ENCODE data around the gene RGS17.
"Not testable (repeated sequence)": the region's sequence is repeated elsewhere in the genome, so short reads cannot be mapped to it uniquely, and the experiment has no call there.

Gene RGS17

DNA sequence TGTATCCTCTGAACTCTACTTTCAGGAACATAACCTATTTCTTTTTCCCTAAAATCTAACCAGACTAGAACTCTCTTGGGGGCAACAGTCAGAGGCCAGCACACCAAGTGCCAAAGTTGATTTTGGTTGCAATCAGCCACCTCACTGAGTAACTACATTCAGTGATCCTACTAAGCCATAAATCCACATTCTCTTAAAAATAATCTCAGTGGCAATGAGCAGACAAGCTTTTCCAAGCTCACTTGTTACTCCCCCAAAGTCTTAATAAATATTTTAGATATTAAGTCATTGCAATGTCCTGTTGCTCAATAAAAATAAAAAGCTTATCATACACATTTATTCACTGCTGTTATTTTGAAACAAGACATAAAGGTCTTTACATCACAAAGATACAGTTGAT lies 9.8 kb downstream of the RGS17 start:
- no peak for DNase-seq

DNA sequence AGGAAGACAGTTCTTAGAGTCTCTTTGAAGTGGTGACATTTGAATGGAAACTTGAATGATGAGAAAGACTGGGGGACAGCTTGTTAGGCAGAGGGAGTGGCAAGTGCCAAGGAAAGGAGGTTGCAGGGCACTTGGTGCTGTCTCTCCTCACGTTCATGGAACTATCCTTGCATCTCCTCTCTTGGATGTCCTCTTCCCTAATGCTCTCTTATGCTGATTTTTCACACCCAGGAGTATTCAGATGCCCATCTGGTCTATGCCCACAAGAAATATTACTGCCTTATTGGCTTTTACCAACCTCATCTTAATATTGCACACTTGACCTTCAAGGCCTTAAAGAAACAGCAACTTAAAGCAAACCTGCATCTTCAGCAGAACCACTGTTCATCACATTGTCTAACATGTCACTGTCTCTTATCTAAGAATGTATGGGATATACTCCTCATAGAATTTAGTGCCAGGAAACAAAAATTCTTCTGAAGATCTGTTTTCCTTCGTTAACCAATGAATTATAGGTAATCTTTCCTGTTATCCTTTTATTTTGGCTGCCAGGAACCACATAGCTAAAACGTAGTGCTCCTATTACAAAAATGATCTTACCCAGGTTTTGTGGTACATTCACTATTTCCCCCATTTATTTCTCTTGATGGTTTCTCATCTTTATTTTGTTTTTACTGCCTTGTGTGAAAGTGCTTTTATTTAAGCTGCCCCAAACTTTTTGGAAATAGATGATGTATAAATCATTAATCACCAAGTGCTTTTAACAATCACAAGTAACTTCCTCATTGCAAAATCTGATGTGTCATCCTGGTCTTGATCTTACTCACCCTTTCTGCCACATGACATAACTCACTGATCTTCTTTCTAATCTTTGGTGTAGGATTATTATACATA lies 12.8 kb downstream of the RGS17 start:
- no peak for DNase-seq

GRCh38 chr6:153111082-153111481 lies 20.0 kb downstream of the RGS17 start:
- not testable (repeated sequence) for DNase-seq

DNA sequence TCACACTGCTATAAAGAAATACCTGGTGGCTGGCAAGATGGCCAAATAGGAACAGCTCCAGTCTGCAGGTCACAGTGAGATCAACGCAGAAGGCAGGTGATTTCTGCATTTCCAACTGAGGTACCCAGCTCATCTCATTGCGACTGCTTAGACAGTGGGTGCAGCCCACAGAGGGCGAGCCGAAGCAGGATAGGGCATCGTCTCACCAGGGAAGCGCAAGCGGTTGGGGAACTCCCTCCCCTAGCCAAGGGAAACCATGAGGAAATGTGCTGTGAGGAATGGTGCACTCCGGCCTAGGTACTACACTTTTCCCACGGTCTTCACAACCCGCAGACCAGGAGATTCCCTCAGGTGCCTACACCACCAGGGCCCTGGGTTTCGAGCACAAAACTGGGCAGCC lies 20.5 kb downstream of the RGS17 start:
- not testable (repeated sequence) for DNase-seq

DNA sequence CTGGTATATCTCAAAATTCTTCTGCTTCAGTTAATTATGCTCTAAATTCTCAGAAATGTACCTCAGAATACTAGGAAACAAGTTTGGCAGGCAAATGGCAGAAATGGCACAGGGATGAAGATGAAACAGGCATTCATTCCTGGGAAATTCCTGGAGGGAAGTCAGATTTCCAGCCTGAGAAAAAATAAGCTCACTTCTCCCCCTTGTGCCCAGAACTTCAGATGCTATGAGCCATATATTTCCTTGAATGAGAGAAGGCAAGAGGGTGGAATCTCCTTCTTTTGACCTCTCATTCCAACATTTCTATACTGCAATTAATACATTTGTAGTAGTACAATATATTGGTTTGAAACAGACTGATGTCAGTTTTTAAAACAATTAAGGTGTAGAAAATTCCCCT lies 22.8 kb downstream of the RGS17 start:
- no peak for DNase-seq

- DNase-seq: no peak
Measured at GRCh38 chr6:153106021-153106420, 25.1 kb downstream of the RGS17 start.

- no peak for DNase-seq
Measured at GRCh38 chr6:153104220-153104619, 26.9 kb downstream of the RGS17 start.

GRCh38 chr6:153103319-153103655 lies 27.8 kb downstream of the RGS17 start:
- DNase-seq: no peak

- DNase-seq: no peak
Measured at GRCh38 chr6:153102605-153103318, 28.3 kb downstream of the RGS17 start.

DNA sequence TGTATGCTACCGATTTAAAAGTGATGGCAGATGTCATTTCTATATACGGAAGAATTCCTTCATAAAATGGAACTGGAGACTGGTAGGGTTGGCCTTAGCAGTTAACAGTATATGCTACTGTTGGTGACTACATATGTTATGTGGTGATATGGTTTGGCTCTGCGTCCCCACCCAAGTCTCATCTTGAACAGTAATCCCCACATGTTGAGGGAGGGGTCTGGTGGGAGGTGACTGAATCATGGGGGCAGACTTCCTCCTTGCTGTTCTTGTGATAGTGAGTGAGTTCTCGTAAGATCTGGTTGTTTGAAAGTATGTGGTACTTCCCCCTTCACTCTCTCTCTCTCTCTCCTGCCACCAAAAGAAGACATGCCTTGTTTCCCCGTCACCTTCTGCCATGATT lies 29.6 kb downstream of the RGS17 start:
- DNase-seq: no peak

GRCh38 chr6:153099636-153100035 lies 31.4 kb downstream of the RGS17 start:
- no peak for DNase-seq

DNA sequence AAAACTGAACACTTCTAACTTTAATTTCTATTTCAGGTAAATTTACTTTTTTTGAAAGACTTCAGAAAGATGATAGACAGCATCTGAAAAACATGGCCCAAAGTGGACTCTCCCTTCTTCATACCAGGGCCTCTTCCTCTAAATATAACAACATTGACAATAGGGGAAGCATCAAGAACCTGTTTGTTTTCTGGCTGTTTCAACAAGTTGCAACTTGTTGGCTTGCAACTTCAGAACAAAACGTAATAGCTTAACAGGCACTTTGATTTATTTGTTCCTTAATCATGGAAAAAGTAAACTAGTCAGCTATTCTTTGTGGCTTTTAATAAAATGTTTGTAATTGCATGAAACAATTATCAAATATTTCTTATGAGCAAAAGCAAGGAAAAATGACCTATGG lies 34.3 kb downstream of the RGS17 start:
- DNase-seq: no peak

GRCh38 chr6:153096031-153096430 lies 35.1 kb downstream of the RGS17 start:
- DNase-seq: no peak

GRCh38 chr6:153092082-153093013 lies 38.7 kb downstream of the RGS17 start:
- DNase-seq: no peak

- DNase-seq: no peak
Measured at GRCh38 chr6:153090241-153090930, 40.7 kb downstream of the RGS17 start.

DNA sequence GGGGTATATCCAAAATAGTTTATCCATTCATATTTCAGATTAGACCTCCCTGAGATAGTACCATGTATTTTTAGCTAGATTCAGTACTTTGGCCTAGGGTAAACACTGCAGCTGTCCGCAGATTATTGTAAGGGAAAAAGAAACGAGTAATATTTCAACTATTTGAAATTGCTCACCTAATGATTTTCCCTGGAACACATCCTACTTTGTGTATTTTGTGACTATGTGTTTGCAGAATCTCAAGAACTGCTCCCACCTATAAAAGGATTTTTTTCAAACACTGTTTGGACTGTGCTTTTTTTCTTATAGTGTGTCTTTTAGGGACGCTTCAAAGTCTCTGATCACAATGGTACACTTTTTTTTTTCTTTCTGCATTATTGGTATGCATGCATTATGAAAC lies 42.3 kb downstream of the RGS17 start:
- no peak for DNase-seq

DNA sequence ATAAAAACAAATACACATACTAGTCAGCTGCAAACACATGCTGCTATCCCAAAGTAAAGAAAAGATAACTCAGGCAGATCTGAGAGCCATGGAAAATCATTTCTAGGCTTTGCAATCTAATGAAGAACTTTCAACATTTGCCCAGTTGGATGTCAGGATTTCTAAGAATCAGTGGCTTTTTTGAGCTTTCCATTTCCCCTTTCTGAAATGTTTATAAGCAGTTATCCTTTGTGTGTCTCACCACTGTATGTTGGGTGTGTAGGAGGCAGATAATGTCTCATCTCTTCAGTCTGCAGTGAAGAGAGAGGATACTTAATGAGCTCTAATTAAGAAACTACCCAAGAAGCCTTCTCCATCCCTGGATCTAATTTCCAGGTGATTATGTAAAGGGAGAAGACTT lies 43.6 kb downstream of the RGS17 start:
- DNase-seq: no peak

GRCh38 chr6:153086225-153086990 lies 44.7 kb downstream of the RGS17 start:
- no peak for DNase-seq

GRCh38 chr6:153085239-153085638 lies 45.8 kb downstream of the RGS17 start:
- no peak for DNase-seq

GRCh38 chr6:153084393-153084792 lies 46.7 kb downstream of the RGS17 start:
- no peak for DNase-seq

- DNase-seq: no peak
Measured at GRCh38 chr6:153083869-153084268, 47.2 kb downstream of the RGS17 start.

DNA sequence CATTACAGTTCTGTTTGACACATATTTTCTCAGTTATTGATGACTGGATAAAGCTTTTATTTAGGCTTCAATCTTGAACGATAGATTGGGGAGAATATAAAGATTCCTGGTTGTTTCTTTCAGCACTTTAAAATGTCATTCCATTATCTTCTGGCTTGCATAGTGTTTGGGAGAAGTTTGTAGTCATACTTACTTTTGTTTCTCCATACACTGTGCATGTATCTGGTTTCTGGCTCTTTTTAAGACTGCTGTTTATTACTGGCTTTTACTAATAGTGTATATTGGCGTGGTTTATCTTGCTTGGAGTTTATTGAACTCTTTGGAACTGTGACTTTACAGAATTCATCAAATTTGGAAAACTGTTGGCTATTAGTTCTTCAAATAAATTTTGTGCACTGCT lies 49.2 kb downstream of the RGS17 start:
- no peak for DNase-seq

All from stimulated activated CD4-positive, alpha-beta T cell treated with anti-CD3 and anti-CD28 coated beads, Interleukin-12 subunit alpha, Interleukin-12 subunit beta, amount 100 ng/mL, for 4 hours (primary cell).